OCI-LY1 (cell line): ENCODE data around the gene IL10RB.

Experiments
- EZH2 ChIP-seq: fragments of 200-600 bp; sonication (generic), shearing (Covaris generic); IDR thresholded peaks from 2 replicates; pipeline ENCODE4 v1.8.0; 2017; ENCODE audit warnings: borderline replicate concordance, mixed run types, mild to moderate bottlenecking, antibody characterized with exemption, low read length, moderate library complexity, mixed read lengths
- TF ChIP-seq, protein P1 (sequence below): fragments of 200-600 bp; sonication (generic), shearing (Covaris generic); IDR thresholded peaks from 2 replicates; pipeline ENCODE4 v1.5.1; 2017; ENCODE audit warnings: mild to moderate bottlenecking, antibody characterized with exemption, low read length, moderate library complexity, mixed read lengths

DNA sequence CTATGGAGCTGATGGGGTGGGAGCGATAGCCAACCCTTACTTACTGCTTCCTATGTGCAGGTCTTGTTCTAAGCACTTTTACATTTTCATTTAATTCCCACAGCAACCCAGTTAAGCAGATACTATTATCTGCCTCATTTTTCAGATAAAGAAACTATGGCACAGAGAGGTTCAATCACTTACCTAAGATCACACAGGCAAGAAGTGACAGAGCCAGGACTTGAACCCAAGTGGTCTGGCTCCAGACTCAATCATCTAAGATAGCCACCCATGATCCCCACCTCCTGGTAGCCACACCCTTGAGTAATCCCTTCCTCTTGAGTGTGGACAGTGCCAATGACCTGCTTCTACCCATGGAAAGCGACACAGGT is 35.5 kb downstream of the IL10RB start:
- TF ChIP-seq, protein P1, sequence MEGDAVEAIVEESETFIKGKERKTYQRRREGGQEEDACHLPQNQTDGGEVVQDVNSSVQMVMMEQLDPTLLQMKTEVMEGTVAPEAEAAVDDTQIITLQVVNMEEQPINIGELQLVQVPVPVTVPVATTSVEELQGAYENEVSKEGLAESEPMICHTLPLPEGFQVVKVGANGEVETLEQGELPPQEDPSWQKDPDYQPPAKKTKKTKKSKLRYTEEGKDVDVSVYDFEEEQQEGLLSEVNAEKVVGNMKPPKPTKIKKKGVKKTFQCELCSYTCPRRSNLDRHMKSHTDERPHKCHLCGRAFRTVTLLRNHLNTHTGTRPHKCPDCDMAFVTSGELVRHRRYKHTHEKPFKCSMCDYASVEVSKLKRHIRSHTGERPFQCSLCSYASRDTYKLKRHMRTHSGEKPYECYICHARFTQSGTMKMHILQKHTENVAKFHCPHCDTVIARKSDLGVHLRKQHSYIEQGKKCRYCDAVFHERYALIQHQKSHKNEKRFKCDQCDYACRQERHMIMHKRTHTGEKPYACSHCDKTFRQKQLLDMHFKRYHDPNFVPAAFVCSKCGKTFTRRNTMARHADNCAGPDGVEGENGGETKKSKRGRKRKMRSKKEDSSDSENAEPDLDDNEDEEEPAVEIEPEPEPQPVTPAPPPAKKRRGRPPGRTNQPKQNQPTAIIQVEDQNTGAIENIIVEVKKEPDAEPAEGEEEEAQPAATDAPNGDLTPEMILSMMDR = no peak
- no peak for TF ChIP-seq EZH2
